ENCODE results near the gene PSG5.
"Not testable (repeated sequence)": the region's sequence is repeated elsewhere in the genome, so short reads cannot be mapped to it uniquely, and the experiment has no call there.

The PSG5 gene

GRCh38 chr19:43207991-43208390 lies 21.7 kb upstream of the PSG5 start:
- POLR2A ChIA-PET: no interaction called here
- CTCF ChIA-PET: interaction anchor here (7.9 kb wide), 1 partner anchor 103 kb away, joined by 53 read pairs; no protein-coding TSS in a partner anchor
- no peak for TF ChIP-seq CTCF (IDR thresholded peaks at IDR 0.05; ENCODE audit: insufficient read depth, low read length, missing control alignments)

GRCh38 chr19:43207174-43207573 lies 20.8 kb upstream of the PSG5 start:
- H3K4me3 ChIP-seq (ENCODE audit: low read depth, low read length); POLR2A ChIA-PET; DNase-seq (ENCODE audit: low read depth, low spot score): not testable (repeated sequence)
- CTCF ChIA-PET: interaction anchor here (7.9 kb wide), 1 partner anchor 103 kb away, joined by 53 read pairs; no protein-coding TSS in a partner anchor

More at GRCh38 chr19:43207991-43208390, 21.7 kb upstream of the PSG5 start:
- H3K4me3 ChIP-seq (ENCODE audit: low read depth, low read length): no peak overlapping the region
- DNase-seq (ENCODE audit: low read depth, low spot score): no peak

GRCh38 chr19:43205471-43206105 lies 19.3 kb upstream of the PSG5 start, which contains the start of gene PSG4:
Gene PSG4 (minus strand): TSS chr19:43205638. CDS start chr19:43205536, 102 bp downstream.
- CTCF ChIA-PET: interaction anchor here (0.9 to 7.9 kb wide), 3 partner anchors 13 to 101 kb away, joined by 3 to 53 read pairs (median 3); partner anchors contain the start of gene PSG5
- DNase-seq (ENCODE audit: low read depth, low spot score); H3K4me3 ChIP-seq (ENCODE audit: low read depth, low read length); POLR2A ChIA-PET: not testable (repeated sequence)

- POLR2A ChIA-PET; H3K4me3 ChIP-seq (ENCODE audit: low read depth, low read length); DNase-seq (ENCODE audit: low read depth, low spot score); CTCF ChIA-PET: not testable (repeated sequence)
Measured at GRCh38 chr19:43203611-43204010, 17.3 kb upstream of the PSG5 start.

- DNase-seq (ENCODE audit: low read depth, low spot score); POLR2A ChIA-PET; CTCF ChIA-PET; H3K4me3 ChIP-seq (ENCODE audit: low read depth, low read length): not testable (repeated sequence)
Measured at GRCh38 chr19:43201891-43202290, 15.6 kb upstream of the PSG5 start.

GRCh38 chr19:43201337-43201801 lies 15.0 kb upstream of the PSG5 start:
- H3K4me3 ChIP-seq (ENCODE audit: low read depth, low read length); POLR2A ChIA-PET: not testable (repeated sequence)
- CTCF ChIA-PET: interaction anchor here (1.1 to 1.2 kb wide), 2 partner anchors 10 to 99 kb away, joined by 3 read pairs; no protein-coding TSS in a partner anchor
- DNase-seq (ENCODE audit: low read depth, low spot score): peak; percentile 41

GRCh38 chr19:43198686-43199419 lies 12.5 kb upstream of the PSG5 start:
- DNase-seq (ENCODE audit: low read depth, low spot score); POLR2A ChIA-PET; H3K4me3 ChIP-seq (ENCODE audit: low read depth, low read length): not testable (repeated sequence)
- CTCF ChIA-PET: interaction anchor here (1.2 kb wide), 1 partner anchor 11 kb away, joined by 3 read pairs; no protein-coding TSS in a partner anchor

- H3K4me3 ChIP-seq (ENCODE audit: low read depth, low read length); DNase-seq (ENCODE audit: low read depth, low spot score); POLR2A ChIA-PET: not testable (repeated sequence)
- CTCF ChIA-PET: interaction anchor here (1.2 kb wide), 1 partner anchor 10 kb away, joined by 3 read pairs; no protein-coding TSS in a partner anchor
Measured at GRCh38 chr19:43197666-43198397, 11.5 kb upstream of the PSG5 start.

- DNase-seq (ENCODE audit: low read depth, low spot score); CTCF ChIA-PET; POLR2A ChIA-PET; H3K4me3 ChIP-seq (ENCODE audit: low read depth, low read length): not testable (repeated sequence)
Measured at GRCh38 chr19:43194397-43194796, 8.1 kb upstream of the PSG5 start.

GRCh38 chr19:43192381-43193155 lies 6.2 kb upstream of the PSG5 start:
- DNase-seq (ENCODE audit: low read depth, low spot score); H3K4me3 ChIP-seq (ENCODE audit: low read depth, low read length); POLR2A ChIA-PET: not testable (repeated sequence)
- CTCF ChIA-PET: interaction anchor here (0.8 to 2.0 kb wide), 7 partner anchors 8 to 90 kb away, joined by 3 to 7 read pairs (median 4); no protein-coding TSS in a partner anchor
